ENCODE measurements around the gene TXNRD3.
"Not testable (repeated sequence)": the region's sequence is repeated elsewhere in the genome, so short reads cannot be mapped to it uniquely, and the experiment has no call there.

The TXNRD3 gene

DNA sequence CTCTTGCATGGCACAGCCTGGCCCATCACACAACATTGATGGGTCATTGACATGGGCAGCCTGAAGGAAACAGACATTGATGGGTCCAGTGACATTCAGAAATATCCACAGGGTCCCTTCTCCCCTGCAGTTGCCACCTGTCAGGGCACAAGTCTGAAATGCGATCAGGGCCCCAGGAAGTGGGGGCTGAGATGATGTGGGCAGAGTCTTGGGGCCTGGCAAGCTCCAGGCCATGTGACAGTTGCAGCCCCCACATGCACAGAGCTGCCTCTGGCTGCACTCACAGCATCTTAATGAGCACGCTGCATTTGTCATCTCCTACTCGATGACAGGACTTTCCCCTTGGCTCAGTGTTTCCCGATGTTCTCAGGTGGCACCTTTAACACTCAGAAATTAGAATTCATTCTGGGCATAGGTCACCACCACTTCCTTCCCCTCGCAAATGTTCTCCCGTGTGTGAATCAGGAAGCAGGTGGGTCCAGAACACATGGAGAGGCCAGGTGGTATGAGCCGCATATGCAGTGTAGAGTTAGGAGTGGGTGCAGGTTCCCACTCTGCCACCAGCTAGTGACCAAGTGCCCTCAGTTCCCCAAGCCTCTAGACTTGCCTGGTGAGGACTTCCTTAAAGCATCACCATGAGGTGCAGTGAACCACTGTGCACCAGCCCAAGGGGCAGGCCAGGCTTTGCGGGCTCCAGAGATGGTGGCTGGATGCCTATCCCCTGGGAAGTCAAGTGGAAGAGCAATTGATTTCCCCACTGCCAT, 1.6 kb upstream of the TXNRD3 start:
- in situ Hi-C loops (cut with HindIII; ENCODE audit: low sequenced_read_pairs), result no loop called here

DNA sequence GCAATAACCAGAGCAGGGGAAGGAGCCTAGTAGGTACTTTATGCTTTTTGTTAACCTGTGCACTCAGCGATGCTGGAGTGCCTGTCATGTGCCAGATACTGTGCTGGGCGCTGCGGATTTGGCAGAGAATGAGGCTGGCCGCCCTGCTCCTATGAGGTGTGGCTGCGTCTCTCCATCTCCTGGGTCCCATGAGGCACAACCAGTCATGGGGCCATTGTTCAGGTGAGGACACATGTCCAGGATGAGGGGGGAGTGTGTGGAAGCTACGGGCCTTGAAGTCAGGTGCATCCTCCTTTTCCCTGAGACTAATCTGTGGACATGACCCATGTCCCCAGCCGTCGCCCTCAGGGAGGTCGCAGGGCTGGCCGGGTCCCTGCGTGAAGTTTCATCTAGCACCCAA, 963 bp upstream of the TXNRD3 start:
- in situ Hi-C loops (cut with HindIII; ENCODE audit: low sequenced_read_pairs), result no loop called here

DNA sequence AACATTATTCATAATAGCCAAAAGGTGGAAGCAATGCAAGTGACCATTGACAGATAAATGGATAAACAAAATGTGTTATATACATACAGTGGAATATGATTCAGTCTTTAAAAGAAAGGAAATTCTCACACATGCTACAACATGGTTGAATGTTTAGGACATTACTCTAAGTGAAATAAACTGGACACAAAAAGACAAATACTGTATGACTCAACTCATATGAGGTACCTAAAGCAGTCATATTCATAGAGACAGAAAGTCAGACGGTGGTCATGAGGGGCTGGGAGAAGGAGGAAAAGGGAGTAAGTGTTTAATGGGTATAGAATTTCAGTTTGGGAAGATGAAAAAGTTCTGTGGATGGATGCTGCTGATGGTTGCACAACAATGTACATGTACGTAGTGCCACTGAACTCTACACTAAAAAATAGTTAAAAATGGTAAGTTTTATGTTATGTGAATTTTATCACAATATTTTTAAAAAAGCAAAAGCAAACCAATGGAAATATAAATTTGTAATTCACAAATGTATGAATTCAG, 5.3 kb downstream of the TXNRD3 start:
- in situ Hi-C loops (cut with HindIII; ENCODE audit: low sequenced_read_pairs), result no loop called here

DNA sequence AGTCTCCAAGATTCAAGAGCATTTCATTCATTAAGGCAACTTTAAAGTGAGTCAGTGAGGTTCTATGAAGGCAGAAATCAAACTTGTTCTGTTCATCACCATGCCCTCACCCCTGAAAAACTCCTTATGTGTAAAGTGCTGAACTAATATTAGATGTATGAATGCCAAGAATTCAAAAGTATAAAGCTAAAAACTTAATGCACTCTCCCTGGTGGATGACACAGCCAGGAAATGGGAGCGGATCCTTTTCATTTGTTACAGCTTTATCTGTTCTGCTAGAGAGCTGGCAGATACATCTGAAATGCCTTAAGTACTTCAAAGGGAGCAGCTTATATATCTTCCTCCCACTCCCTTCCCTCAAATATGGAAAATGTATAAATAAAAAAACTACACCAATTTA, 8.2 kb downstream of the TXNRD3 start:
- in situ Hi-C loops (cut with HindIII; ENCODE audit: low sequenced_read_pairs), result no loop called here

DNA sequence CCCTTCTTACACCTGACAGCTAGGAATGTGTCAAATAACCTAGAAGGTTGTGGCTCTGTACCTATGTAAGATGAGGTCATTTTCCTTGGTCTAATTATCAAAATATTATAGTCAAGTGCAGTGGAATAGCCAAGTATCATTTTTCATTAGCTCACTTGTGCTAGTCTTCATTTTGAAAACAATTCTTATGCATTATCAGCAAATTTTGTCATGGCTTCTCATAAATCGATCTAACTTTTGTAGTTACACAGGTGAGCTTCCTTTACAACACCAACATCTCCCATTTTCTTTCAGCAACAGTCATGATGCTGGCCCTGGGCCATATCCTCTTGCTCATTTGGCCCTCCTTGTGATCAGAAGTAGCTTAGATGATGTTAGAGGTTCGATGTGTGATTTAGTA, 10.3 kb downstream of the TXNRD3 start:
- in situ Hi-C loops (cut with HindIII; ENCODE audit: low sequenced_read_pairs), result no loop called here

DNA sequence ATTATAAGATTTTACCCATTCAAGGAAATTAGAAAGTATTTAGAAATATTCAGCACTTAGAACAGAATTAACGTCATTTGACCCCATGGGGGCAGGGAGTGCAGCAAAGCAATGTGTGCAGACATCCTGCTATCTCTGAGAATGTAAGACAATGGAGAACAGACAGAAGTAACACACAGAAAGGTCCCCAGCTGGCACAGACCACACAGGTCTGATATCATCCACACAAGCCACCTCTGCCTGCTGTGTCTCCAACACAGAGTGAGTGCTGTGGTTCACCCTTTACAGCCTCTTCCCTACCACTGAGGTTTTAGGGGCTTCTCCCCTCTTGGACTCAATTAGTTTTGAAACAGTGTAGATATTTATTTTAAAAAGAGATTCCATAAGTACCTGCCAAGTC, 16.1 kb downstream of the TXNRD3 start:
- in situ Hi-C loops (cut with HindIII; ENCODE audit: low sequenced_read_pairs), result no loop called here

DNA sequence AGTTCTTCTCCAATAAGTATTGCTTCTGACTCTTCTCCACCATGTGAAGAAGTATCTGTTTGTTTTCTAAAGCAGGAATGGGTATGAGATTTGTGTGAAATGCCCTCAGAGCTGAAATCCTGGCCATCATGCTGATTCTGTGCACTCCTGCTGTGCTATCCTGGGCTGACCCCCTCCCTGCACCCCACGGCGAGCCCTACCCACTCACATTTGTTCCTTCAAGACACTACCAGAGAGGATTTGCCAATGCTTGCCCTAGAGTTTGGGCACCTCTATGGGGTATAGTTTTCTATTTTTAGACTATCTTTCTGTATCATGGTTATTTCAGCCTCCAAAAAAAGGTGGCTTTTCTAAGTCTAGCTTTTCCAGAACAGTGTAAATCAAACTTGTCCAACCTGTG, 18.5 kb downstream of the TXNRD3 start:
- in situ Hi-C loops (cut with HindIII; ENCODE audit: low sequenced_read_pairs), result no loop called here

DNA sequence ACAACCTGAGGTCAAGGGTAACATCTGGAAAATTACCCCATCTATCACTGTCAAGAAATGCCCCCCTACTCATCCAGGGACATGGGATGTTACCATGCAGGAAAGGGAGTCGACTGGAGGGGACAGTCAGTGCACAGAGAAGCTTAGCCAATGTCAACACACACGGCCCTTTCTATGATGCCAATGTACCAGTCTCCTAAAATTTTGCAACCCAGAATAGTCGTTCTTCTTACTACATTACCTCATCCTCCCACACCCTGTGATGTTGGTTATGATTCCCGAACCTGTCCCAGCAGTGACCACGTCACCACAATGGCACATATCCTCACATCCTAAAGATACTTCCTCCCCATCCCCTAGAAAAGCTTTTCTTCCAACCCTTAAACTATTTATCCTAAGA, 20.1 kb downstream of the TXNRD3 start:
- in situ Hi-C loops (cut with HindIII; ENCODE audit: low sequenced_read_pairs), result no loop called here

DNA sequence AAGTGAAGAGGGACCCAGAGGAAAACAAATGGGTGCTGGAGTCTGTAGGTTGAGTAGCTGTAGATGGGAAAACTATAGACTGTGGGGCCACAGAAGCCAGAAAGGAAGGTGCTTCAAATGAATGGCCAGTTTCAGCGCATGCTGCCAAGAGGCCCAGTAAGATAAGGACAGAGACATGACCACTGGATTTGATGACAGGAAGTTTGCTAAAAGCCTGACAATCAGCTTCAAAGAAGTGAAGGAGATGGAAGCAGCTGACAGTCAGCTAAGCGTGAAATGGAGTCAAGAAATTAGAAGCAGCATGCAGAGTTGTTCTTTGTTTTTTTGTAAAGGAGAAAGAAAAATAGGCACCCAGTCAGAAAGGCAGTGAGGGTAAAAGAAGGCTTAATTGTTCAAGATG, 24.9 kb downstream of the TXNRD3 start:
- in situ Hi-C loops (cut with HindIII; ENCODE audit: low sequenced_read_pairs), result no loop called here

DNA sequence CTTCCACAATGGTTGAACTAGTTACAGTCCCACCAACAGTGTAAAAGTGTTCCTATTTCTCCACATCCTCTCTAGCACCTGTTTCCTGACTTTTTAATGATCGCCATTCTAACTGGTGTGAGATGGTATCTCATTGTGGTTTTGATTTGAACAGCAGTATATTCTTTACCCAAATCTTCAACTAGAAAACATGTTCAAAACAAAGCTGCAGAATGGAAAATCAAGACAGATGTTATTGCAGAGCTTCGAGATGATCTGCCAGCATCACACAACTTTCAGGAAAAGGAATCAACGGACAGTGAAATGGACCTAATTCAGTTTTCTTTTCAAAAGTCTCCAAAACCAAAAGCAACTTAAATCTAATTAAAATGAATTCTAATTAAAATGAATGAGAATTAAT, 29.2 kb downstream of the TXNRD3 start:
- in situ Hi-C loops (cut with HindIII; ENCODE audit: low sequenced_read_pairs), result not testable (repeated sequence)

DNA sequence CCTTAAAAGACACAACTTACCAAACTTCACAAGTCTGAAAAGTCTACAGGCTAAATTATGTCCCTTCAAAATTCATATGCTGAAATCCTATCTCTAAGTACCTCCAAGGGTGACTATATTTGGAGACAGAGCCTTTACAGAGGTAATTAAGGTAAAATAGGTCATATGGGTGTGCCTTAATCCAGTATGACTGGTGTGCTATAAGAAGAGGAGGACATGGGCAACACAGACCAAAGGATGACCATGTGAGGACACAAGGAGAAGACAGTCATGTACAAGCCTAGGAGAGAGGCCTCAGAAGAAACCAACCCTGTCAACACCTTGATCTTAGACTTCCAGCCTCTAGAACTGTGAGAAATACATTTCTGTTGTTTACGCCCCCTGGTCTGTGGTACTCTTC, 32.2 kb downstream of the TXNRD3 start:
- in situ Hi-C loops (cut with HindIII; ENCODE audit: low sequenced_read_pairs), result no loop called here

DNA sequence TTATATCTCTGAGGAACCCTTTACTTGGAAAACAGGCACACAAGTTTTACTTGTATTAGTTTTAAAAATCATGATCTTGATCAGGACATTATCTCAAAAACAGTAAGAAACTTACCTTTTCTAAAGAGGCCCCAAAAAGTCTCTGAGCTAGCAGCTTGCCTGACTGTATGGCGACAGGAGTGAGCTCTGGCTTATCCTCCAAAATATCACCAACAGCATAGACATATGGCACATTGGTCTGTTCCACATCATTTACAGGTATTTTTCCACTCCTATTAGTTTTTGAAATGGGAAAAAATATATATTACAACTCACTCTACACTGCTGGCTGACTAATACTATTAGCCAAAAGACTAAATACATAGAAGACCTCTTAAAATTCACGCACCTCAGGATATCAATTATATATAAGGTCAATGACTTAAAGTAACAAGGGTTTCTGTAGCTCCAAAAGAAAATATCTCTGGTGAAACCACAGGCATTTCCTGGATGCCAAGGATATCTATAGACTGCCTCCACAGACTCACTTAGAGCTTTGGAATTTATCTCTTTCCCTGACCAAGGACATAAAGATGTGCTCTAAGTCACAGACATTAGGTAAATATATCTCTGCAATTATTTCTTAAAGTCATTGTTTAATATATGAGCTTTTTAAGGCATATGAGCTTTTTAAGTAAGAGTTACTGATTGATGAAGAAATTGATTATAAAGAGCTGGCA, 33.1 kb downstream of the TXNRD3 start:
- in situ Hi-C loops (cut with HindIII; ENCODE audit: low sequenced_read_pairs), result no loop called here

DNA sequence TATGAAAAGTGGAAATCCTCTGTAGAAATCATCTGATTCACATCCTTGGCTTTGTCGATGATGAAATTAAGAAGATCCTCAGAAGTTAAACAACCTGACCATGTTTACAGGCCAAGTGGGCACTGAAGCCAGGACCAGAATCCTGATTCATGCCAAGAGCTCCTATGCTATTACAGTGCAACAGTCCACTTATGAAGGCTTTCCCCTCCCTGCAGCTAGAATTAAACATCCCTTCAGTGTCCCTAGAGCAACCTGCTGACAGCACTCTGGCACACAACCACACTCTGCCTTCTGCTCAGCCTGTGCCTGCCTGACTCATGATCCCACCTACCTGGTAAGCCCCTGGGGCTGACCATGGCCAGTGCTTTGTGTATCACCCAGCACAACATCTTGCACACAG, 33.8 kb downstream of the TXNRD3 start:
- in situ Hi-C loops (cut with HindIII; ENCODE audit: low sequenced_read_pairs), result no loop called here

DNA sequence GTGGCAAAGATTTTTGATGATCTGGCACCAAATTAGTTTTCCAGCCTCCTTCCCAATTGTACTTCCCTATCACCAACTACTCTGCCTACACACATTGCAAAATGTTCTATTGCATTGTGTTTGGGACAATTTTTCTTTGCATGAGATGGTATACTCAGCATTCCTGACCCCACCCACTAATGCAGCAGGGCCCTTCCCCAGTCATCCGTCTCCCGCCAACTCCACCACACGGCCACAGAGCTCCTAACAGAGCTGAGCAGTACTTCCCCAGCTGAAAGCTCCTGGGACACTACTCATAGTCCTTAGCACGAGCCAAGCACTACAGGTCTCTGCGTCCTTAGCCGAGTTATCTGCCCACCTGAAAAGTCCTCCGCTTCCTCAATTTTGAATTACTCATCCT, 34.2 kb downstream of the TXNRD3 start:
- in situ Hi-C loops (cut with HindIII; ENCODE audit: low sequenced_read_pairs), result no loop called here

DNA sequence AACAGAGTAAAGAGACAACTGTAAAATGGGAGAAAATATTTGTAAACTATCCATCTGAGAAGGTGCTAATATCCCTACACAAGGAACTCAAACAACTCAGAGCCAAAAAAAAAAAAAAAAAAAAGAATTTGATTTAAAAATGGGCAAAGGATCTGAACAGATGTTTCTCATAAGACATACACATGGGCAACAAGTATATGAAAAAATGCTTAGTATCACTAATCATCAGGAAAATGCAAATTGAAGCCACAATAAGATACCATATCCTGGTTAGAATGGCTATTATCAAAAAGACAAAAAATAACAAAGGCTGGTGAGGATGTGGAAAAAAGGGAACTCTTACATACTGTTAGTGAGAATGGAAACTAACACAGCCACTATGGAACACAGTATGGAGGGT, 36.2 kb downstream of the TXNRD3 start:
- in situ Hi-C loops (cut with HindIII; ENCODE audit: low sequenced_read_pairs), result no loop called here

DNA sequence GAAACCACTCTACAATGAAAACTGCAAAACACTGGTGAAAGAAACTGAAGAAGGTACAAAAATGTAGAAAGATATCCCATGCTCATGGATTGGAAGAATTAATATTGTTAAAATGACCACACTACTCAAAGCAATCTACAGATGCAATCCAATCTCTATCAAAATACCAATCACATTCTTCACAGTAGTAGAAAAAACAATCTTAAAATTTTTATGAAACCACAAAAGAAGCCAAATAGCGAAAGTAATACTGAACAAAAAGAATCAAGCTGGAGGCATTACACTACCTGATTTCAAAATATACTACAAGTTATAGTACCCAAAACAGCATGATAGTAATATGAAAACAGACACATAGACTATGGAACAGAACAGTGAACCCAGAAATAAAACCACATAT, 36.9 kb downstream of the TXNRD3 start:
- in situ Hi-C loops (cut with HindIII; ENCODE audit: low sequenced_read_pairs), result no loop called here

DNA sequence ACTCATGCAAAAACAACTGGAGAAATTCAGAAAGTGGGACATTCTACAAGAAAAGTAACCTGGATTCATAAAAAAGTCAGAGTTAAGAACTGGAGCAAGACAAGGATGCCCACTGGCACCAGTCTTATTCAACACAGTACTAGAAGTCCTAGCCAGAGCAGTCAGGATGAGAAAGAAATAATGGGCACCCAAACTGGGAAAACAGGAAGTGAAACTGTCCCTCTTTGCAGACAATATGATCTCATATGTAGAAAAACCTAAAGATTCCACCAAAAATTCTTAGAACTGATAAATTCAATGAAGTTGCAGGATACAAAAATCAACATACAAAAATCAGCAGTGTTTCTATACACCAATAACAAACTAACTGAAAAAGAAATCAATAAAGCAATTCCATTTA, 37.4 kb downstream of the TXNRD3 start:
- in situ Hi-C loops (cut with HindIII; ENCODE audit: low sequenced_read_pairs), result no loop called here

DNA sequence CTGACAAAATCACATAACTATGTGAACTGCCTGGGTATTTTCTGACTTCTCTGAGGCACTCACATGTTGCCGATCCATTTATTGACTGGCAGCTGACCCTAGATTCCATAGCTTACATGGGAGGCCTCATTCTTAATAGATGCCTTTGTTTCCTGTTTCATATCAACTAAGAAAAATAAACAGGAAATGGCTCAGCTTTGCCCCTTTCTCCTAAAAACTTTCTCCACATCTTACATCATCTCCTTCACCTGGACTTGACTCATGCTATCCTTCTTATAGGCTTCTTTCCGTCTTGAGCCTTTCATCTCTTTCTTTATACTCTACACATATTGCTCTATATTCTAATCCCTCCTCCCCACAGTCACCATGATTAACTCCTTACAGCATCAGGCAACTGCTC, 38.0 kb downstream of the TXNRD3 start:
- in situ Hi-C loops (cut with HindIII; ENCODE audit: low sequenced_read_pairs), result no loop called here

DNA sequence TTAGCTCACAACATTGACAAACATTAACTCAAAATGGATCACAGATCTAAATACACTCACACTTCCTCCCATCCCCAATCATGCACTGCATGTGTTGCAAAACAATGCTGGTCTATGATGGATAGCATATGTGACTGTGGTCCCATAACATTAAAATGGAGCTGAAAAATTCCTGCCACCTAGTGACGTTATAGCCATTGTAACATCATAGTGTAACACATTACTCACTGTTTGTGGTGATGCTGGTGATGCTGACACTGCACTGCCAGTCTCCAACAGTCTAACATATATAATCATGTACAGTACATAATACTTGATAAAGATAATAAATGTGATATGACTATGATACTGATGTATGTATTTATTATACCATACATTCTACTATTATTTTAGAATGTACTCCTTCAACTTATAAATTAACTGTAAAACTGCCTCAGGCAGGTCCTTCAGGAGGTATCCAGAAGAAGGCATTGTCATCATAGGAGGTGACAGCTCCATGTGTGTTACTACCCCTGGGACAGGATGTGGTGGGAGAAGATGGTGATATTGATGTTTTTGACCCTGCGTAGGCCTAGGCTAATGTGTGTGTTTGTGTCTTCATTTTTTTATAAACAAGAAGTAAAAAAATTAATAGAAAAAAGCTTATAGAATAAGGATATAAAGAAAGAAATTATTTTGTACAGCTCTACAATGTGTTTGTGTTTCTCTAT, 41.3 kb downstream of the TXNRD3 start:
- in situ Hi-C loops (cut with HindIII; ENCODE audit: low sequenced_read_pairs), result no loop called here

DNA sequence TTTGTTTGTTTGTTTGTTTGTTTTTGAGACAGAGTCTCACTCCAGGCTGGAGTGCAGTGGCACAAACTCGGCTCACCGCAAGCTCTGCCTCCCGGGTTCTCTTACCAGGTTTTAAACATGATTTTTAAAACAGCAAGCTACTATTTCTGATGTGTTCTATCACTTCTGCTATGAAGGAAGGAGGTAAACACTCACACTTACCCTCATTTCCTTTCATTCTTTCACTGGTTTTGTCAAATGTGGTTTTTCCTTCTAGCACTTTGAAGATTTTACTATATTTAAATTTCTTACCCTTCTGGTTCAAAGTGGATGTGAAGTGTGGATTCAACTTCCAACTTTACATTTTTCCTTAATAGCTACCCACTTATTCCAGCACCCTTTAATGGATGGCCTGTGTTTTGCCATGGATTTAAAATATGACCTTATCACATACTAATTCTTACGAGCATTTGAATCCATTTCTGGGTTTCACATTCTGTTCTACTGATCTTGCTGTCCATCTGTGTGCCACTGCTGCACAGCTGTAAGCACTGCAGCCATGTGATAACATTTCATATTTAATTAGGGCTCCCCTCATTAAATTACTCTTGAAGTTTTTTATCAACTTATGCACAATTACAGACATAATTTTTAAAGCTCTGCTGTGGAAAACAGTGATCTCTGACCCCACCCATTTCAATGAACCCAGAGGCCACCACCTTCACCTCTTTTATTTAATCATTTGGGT, 42.3 kb downstream of the TXNRD3 start:
- in situ Hi-C loops (cut with HindIII; ENCODE audit: low sequenced_read_pairs), result no loop called here

DNA sequence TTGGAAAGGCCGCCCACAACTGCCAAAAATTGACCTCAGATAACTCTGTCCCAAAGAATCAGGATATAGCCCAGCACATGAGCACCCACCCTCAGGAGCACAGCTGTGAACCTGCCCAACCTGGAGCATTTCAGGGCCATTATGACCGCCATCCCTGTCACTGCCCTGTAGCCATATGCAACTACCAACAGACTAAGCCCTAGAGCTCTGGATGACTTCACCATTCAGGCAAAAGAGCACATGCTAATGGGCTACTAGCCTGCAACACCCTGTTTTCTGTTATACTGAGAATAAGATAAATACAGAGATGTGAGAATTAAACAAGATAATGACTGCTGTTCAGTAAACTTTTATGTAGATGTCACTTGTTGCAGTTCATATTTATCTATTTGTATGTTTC, 45.0 kb downstream of the TXNRD3 start:
- in situ Hi-C loops (cut with HindIII; ENCODE audit: low sequenced_read_pairs), result no loop called here

Measured in DLD1 (cell line).